ENCODE results near the gene ARID1B. TPM values are rescaled to one million over a fixed set of nuclear protein-coding genes. Genes with fewer than 3 reads are reported as not detected.

Gene ARID1B
- total RNA-seq, 6 experiments from 2014 or later = 32.5 to 44.3 (median 36.5) TPM

DNA sequence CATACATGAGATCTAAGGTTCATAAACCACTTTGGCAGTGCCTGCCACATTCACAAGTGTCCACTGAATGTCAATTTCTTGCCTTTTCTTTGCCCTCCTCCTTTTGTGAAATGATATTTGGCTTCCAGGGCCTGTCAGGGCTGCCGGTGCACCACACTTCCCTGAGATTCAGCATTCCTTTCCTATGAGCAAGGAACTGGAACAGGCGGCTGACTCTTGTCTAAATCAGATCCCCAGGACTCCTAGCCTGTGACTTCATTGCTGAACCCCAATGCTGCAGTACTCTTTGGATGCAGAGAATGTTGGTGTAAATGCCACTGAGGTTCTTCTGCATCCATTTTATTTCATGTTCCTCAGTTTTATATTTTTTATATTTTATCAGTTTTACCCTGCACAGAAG is 172.2 kb downstream of the ARID1B start:
- Mint-ChIP-seq H3K27me3 (ENCODE audit: insufficient read depth) (no peaks in the 10 kb centered on the region; the same call in 1 of the 2 replicates), H3K4me3 (peak overlapping the region; percentile 70), H3K4me1 (ENCODE audit: low read depth) (peaks cover 80% of the 10 kb centered on the region), H3K27ac (peak overlapping the region; percentile 87), H3K9me3 (no peaks in the 10 kb centered on the region), H3K36me3 (ENCODE audit: low read depth) (no peaks in the 10 kb centered on the region)
- TF ChIP-seq CTCF (IDR thresholded peaks at IDR 0.05) = no peak
- DNase-seq = peak; percentile 80

DNA sequence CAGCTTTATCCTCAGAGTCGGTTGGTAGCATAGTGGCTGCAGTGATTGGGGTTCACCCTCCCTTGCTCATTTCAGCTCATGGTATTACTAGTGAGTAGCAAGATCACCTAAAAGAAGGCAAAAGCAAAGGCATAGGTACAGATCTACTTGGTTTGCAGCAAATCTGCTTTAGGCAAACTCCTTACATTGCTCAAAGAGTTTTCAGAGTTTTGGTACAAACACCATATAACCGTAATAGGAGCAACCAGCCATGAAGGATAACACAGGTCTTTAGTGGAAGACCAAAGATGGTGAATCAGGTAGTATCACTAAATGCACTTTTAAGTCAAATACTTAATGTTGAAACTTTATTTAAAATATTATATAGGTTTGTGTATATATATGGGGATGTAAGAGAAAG is 172.9 kb downstream of the ARID1B start:
- DNase-seq = no peak
- H3K27me3 Mint-ChIP-seq (ENCODE audit: insufficient read depth) = no peaks in the 10 kb centered on the region; the same call in 1 of the 2 replicates
- no peak overlapping the region for H3K4me3 Mint-ChIP-seq
- peaks cover 85% of the 10 kb centered on the region for H3K4me1 Mint-ChIP-seq (ENCODE audit: low read depth)
- no peaks in the 10 kb centered on the region for H3K9me3 Mint-ChIP-seq
- no peaks in the 10 kb centered on the region for H3K36me3 Mint-ChIP-seq (ENCODE audit: low read depth)
- H3K27ac Mint-ChIP-seq = peak overlapping the region; percentile 43; the same call in 1 of the 2 replicates
- TF ChIP-seq CTCF (IDR thresholded peaks at IDR 0.05) = no peak

GRCh38 chr6:156950531-156950930 is 173.4 kb downstream of the ARID1B start:
- H3K4me3 Mint-ChIP-seq = no peak overlapping the region
- H3K27ac Mint-ChIP-seq = no peak overlapping the region
- H3K27me3 Mint-ChIP-seq (ENCODE audit: insufficient read depth) = no peaks in the 10 kb centered on the region
- peaks cover 84% of the 10 kb centered on the region for H3K4me1 Mint-ChIP-seq (ENCODE audit: low read depth)
- H3K36me3 Mint-ChIP-seq (ENCODE audit: low read depth) = no peaks in the 10 kb centered on the region
- TF ChIP-seq CTCF (IDR thresholded peaks at IDR 0.05) = no peak
- no peaks in the 10 kb centered on the region for H3K9me3 Mint-ChIP-seq
- DNase-seq = no peak

DNA sequence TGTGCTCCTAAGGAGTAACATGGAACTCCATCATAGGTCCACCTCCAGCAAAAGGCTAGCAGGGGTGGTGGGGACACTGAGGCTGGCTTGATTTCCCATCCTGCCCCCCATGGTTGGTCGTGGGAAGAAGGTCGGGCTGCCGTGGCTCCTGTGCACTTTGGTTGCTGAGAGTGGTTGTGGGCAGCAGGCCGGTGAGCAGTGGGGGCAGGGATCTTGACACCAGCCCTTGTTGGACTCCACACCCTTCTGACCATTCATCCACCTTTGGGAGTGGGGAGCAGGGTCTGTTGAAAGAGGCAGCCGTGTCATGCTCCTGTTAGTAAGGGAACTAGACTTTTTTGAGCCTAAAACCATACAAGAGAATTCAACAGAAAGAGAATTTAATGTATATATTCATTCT is 175.2 kb downstream of the ARID1B start:
- Mint-ChIP-seq H3K4me1 (ENCODE audit: low read depth) (peaks cover 80% of the 10 kb centered on the region), H3K27ac (peak overlapping the region; percentile 98), H3K36me3 (ENCODE audit: low read depth) (no peaks in the 10 kb centered on the region), H3K9me3 (no peaks in the 10 kb centered on the region), H3K4me3 (peak overlapping the region; percentile 26; the same call in 1 of the 2 replicates), H3K27me3 (ENCODE audit: insufficient read depth) (no peaks in the 10 kb centered on the region)
- DNase-seq = no peak
- TF ChIP-seq CTCF (IDR thresholded peaks at IDR 0.05) = no peak

GRCh38 chr6:156953127-156953478 is 175.9 kb downstream of the ARID1B start:
- Mint-ChIP-seq H3K36me3 (ENCODE audit: low read depth) (no peaks in the 10 kb centered on the region), H3K27me3 (ENCODE audit: insufficient read depth) (no peaks in the 10 kb centered on the region), H3K9me3 (no peaks in the 10 kb centered on the region), H3K27ac (peak overlapping the region; percentile 98), H3K4me1 (ENCODE audit: low read depth) (peaks cover 86% of the 10 kb centered on the region), H3K4me3 (peak overlapping the region; percentile 91)
- TF ChIP-seq CTCF (IDR thresholded peaks at IDR 0.05) = no peak
- DNase-seq = no peak
